ENCODE data around the gene GPATCH1. TPM values are rescaled to one million over a fixed set of nuclear protein-coding genes. Genes with fewer than 3 reads are reported as not detected.

Gene GPATCH1
- total and polyA plus RNA-seq, 2 of the 13 experiments (the other 11 are each of a cell fraction or from before 2014, with no cell fraction given): 6.8 to 6.9 TPM

- TF ChIP-seq ZNF788 (CRISPR knock-in tag; IDR thresholded peaks at IDR 0.05; ENCODE audit: borderline replicate concordance): peak; percentile 78; the same call in 1 of the 2 replicates
- TF ChIP-seq ZNF569 (CRISPR knock-in tag; IDR thresholded peaks at IDR 0.05; ENCODE audit: borderline replicate concordance): no peak
- TF ChIP-seq KAT2B (IDR thresholded peaks at IDR 0.05; ENCODE audit: borderline replicate concordance, low read depth, low read length): no peak
- no peak for TF ChIP-seq TOE1 (CRISPR knock-in tag; IDR thresholded peaks at IDR 0.05)
- TF ChIP-seq ZNF501 (CRISPR knock-in tag; IDR thresholded peaks at IDR 0.05): peak; percentile 87
- no peak for TF ChIP-seq MEIS1 (CRISPR knock-in tag; IDR thresholded peaks at IDR 0.05; ENCODE audit: borderline replicate concordance)
- TF ChIP-seq HBP1 (CRISPR knock-in tag; IDR thresholded peaks at IDR 0.05; ENCODE audit: low read depth): peak; percentile 46; the same call in 1 of the 2 replicates
- no peak for TF ChIP-seq HOXD1 (CRISPR knock-in tag; IDR thresholded peaks at IDR 0.05)
- no peak; the same call in 1 of the 2 replicates for TF ChIP-seq MEF2D (CRISPR knock-in tag; IDR thresholded peaks at IDR 0.05)
- TF ChIP-seq PHF20 (CRISPR knock-in tag; IDR thresholded peaks at IDR 0.05): peak; percentile 91
- peak; percentile 38; the same call in 1 of the 2 replicates for TF ChIP-seq TMF1 (CRISPR knock-in tag; IDR thresholded peaks at IDR 0.05; ENCODE audit: low read depth)
- TF ChIP-seq ZNF343 (CRISPR knock-in tag; IDR thresholded peaks at IDR 0.05): 0 out of 2 replicates have a peak, but pooled peaks have one; percentile 35
- peak; percentile 80 for TF ChIP-seq POLR2G (IDR thresholded peaks at IDR 0.05; ENCODE audit: low read depth, low read length)
- 0 out of 2 replicates have a peak, but pooled peaks have one; percentile 56 for TF ChIP-seq ZNF44 (CRISPR knock-in tag; IDR thresholded peaks at IDR 0.05)
- TF ChIP-seq NRL (CRISPR knock-in tag; IDR thresholded peaks at IDR 0.05; ENCODE audit: borderline replicate concordance): peak; percentile 84; the same call in 1 of the 2 replicates
- peak; percentile 88 for TF ChIP-seq BORCS8-MEF2B (CRISPR knock-in tag; IDR thresholded peaks at IDR 0.05)
- TF ChIP-seq ZNF292 (CRISPR knock-in tag; IDR thresholded peaks at IDR 0.05; ENCODE audit: borderline replicate concordance, low read depth): peak; percentile 82; the same call in 1 of the 2 replicates
- TF ChIP-seq MTA3 (CRISPR knock-in tag; IDR thresholded peaks at IDR 0.05): no peak
- no peak for TF ChIP-seq NFIB (CRISPR knock-in tag; IDR thresholded peaks at IDR 0.05; ENCODE audit: borderline replicate concordance)
- peak; percentile 61 for TF ChIP-seq ERF (CRISPR knock-in tag; IDR thresholded peaks at IDR 0.05)
- TF ChIP-seq ZNF580 (CRISPR knock-in tag; IDR thresholded peaks at IDR 0.05; ENCODE audit: borderline replicate concordance, low read depth): peak; percentile 75
- 0 out of 2 replicates have a peak, but pooled peaks have one; percentile 76 for TF ChIP-seq ZSCAN5A (CRISPR knock-in tag; IDR thresholded peaks at IDR 0.05; ENCODE audit: borderline replicate concordance)
- TF ChIP-seq LCORL (IDR thresholded peaks at IDR 0.05): no peak
- TF ChIP-seq LCORL (CRISPR knock-in tag; IDR thresholded peaks at IDR 0.05): peak; percentile 46; the same call in 1 of the 2 replicates
- TF ChIP-seq ARNT (IDR thresholded peaks at IDR 0.05): no peak
- peak; percentile 44; the same call in 1 of the 2 replicates for TF ChIP-seq ZNF280B (CRISPR knock-in tag; IDR thresholded peaks at IDR 0.05; ENCODE audit: borderline replicate concordance)
Measured at GRCh38 chr19:33080761-33081681, at the start of gene GPATCH1 (continued).
